Measurements from ENCODE around the gene TUT1.
"Not testable (repeated sequence)": the region's sequence is repeated elsewhere in the genome, so short reads cannot be mapped to it uniquely, and the experiment has no call there.

Gene TUT1

DNA sequence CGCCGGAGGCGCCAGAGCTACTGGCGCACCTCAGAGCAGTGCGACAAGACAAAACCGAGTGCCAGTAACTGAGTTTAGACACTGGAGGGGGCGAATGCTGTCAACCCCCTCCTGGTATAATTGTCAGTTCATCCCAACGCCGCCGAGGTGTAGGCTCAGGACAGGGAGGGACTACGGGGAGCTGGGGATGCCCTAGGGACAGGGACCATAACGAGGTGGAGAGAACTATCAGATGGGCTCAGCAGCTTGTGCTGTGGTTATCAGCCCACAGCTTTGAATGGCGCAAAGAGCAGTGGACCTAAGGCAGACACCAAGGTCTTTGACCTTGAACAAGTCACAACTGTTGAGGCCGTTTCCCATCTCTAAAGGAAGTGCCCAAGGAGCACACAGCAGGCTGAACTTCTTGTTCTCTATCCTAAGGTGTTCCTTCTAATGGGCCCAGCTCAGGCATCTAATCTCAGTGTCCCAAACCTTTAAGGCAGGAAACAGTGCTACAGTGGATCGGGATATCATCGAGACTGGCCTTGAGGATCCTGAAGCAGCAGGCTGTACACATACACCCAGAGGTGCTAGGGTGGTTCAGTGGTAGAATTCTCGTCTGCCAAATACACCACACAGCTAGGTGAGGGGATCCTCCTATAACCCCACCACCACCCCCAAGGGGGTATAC is 958 bp upstream of the TUT1 start:
- H3K4me1 ChIP-seq (ENCODE audit: control insufficient read depth, low read depth, low read length): peaks cover 12% of the 10 kb centered on the region
- peak overlapping the region; percentile 78 for H3K4me3 ChIP-seq (ENCODE audit: low read length)
- peaks cover 49% of the 10 kb centered on the region for H3K36me3 ChIP-seq (ENCODE audit: control insufficient read depth, low read depth, low read length)
- no peaks in the 10 kb centered on the region for H3K9me3 ChIP-seq (ENCODE audit: control insufficient read depth, low read depth, low read length)
- H3K27me3 ChIP-seq (ENCODE audit: control insufficient read depth, insufficient read depth, low read length): no peaks in the 10 kb centered on the region
- H3K9ac ChIP-seq (ENCODE audit: low read length): peak overlapping the region; percentile 91
- peak overlapping the region; percentile 74 for H3K27ac ChIP-seq (ENCODE audit: low read length)

DNA sequence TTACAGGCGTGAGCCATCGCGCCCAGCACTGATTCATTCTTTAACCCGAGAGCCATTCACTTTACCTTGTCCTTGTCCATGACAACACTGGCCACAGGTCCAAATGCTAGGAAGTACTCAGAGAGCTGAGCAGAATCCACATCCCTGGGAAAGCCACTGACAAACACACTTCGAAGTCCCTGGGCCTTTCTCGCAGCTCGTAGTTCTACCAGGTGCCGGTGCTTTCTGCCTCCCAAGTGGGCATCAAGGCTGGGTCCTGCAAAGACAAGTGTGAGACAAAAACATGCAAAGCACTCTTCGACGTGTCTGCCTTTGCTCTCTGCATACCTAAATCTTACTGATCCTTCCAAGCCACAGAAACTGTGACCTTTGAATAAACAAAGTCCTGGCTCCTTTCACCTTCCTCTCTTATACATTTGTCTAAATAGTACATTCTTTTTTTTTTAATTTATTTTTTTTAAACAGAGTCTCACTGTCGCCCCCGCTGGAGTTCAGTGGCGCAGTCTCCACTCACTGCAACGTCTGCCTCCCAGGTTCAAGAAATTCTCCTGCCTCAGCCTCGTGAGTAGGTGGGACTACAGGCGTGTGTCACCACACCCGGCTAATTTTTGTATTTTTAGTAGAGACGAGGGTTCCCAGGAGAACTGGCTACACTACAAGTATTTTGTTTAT is 2.2 kb downstream of the TUT1 start:
- no peak overlapping the region for H3K9ac ChIP-seq (ENCODE audit: low read length)
- H3K4me1 ChIP-seq (ENCODE audit: control insufficient read depth, low read depth, low read length): peaks cover 12% of the 10 kb centered on the region
- peaks cover 23% of the 10 kb centered on the region for H3K36me3 ChIP-seq (ENCODE audit: control insufficient read depth, low read depth, low read length)
- no peak overlapping the region for H3K4me3 ChIP-seq (ENCODE audit: low read length)
- no peaks in the 10 kb centered on the region for H3K9me3 ChIP-seq (ENCODE audit: control insufficient read depth, low read depth, low read length)
- H3K27me3 ChIP-seq (ENCODE audit: control insufficient read depth, insufficient read depth, low read length): no peaks in the 10 kb centered on the region
- no peak overlapping the region for H3K27ac ChIP-seq (ENCODE audit: low read length)

DNA sequence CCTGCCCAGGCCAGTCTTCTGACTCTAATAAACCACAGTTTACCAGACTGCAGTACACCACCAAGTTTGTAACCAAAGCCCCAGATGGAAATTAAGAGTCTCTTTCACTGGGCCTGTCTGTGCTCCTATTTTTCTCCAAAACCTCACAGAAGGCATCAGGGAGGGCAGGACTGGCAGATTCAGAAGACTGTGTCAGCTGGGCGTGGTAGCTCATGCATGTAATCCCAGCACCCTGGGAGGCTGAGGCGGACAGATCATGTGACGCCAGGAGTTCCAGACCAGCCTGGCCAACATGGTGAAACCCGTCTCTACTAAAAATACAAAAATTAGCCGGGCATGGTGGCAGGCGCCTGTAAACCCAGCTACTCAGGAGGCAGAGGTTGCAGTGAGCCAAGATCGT is 6.0 kb downstream of the TUT1 start:
- H3K27me3 ChIP-seq (ENCODE audit: control insufficient read depth, insufficient read depth, low read length); H3K4me1 ChIP-seq (ENCODE audit: control insufficient read depth, low read depth, low read length); H3K4me3 ChIP-seq (ENCODE audit: low read length); H3K9ac ChIP-seq (ENCODE audit: low read length); H3K27ac ChIP-seq (ENCODE audit: low read length); H3K9me3 ChIP-seq (ENCODE audit: control insufficient read depth, low read depth, low read length): not testable (repeated sequence)
- H3K36me3 ChIP-seq (ENCODE audit: control insufficient read depth, low read depth, low read length): peaks cover 26% of the 10 kb centered on the region

DNA sequence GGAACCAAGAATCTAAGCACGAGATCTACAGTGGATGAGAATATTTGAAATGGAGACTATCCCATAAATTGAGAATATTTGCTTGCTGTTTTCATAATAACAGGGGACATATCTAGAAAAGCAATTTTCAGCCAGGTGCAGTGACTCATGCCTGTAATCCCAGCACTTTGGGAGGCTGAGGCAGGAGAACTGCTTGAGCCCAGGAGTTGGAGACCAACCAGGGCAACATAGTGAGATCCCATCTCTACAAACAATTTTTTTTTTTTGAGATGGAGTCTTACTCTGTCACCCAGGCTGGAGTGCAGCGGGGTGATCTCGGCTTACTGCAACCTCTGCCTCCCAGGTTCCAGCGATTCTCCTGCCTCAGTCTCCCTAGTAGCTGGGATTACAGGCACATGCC is 9.6 kb downstream of the TUT1 start:
- not testable (repeated sequence) for H3K27me3 ChIP-seq (ENCODE audit: control insufficient read depth, insufficient read depth, low read length); H3K4me1 ChIP-seq (ENCODE audit: control insufficient read depth, low read depth, low read length); H3K9me3 ChIP-seq (ENCODE audit: control insufficient read depth, low read depth, low read length); H3K4me3 ChIP-seq (ENCODE audit: low read length); H3K9ac ChIP-seq (ENCODE audit: low read length); H3K27ac ChIP-seq (ENCODE audit: low read length)
- H3K36me3 ChIP-seq (ENCODE audit: control insufficient read depth, low read depth, low read length): peaks cover 35% of the 10 kb centered on the region

DNA sequence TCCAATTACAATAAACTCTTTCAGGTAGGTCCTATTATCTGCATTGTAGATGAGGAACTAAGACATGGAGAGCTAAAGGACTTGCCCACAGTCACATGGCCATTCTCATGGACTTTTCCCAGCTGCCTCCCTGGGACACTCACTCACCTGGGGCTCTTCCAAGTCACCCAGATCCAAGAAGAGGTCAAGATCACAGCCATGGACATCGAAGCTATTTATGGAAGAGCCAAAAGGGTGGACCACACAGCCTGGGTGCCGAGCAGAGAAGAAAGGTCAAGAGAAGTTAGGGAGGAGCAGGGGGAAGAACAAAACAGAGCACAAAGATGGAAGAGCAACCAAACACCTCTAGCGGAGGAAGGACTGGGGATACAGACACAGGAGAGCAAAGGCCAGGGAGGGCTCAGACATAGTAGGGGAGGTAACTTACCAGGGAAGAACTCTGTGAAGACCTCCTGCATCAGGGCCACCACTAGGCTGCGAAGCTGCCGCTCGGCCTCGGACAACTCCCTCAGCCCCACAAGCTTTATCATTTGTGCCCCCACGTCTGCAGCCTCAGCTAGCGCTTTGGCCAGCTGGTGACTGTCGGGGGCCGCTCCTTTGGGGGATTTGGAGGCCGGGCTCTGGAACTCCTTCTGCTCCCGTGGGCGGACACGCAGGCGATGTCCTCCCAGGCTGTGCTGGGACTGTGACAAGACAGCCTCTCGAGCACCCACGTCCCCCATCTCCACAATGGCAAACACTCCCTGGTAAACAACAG is 10.2 kb downstream of the TUT1 start:
- Histone ChIP-seq H3K9ac (ENCODE audit: low read length) (no peak overlapping the region), H3K4me1 (ENCODE audit: control insufficient read depth, low read depth, low read length) (no peaks in the 10 kb centered on the region), H3K4me3 (ENCODE audit: low read length) (no peak overlapping the region), H3K9me3 (ENCODE audit: control insufficient read depth, low read depth, low read length) (no peaks in the 10 kb centered on the region), H3K27me3 (ENCODE audit: control insufficient read depth, insufficient read depth, low read length) (no peaks in the 10 kb centered on the region), H3K36me3 (ENCODE audit: control insufficient read depth, low read depth, low read length) (peaks cover 37% of the 10 kb centered on the region), H3K27ac (ENCODE audit: low read length) (no peak overlapping the region)

- Histone ChIP-seq H3K9ac (ENCODE audit: low read length) (no peak overlapping the region), H3K4me3 (ENCODE audit: low read length) (no peak overlapping the region), H3K27ac (ENCODE audit: low read length) (no peak overlapping the region), H3K4me1 (ENCODE audit: control insufficient read depth, low read depth, low read length) (peaks cover 7% of the 10 kb centered on the region), H3K36me3 (ENCODE audit: control insufficient read depth, low read depth, low read length) (peaks cover 35% of the 10 kb centered on the region), H3K27me3 (ENCODE audit: control insufficient read depth, insufficient read depth, low read length) (no peaks in the 10 kb centered on the region), H3K9me3 (ENCODE audit: control insufficient read depth, low read depth, low read length) (no peaks in the 10 kb centered on the region)
Measured at GRCh38 chr11:62579252-62579651, 12.1 kb downstream of the TUT1 start.

GRCh38 chr11:62578541-62578940 is 12.8 kb downstream of the TUT1 start:
- Histone ChIP-seq H3K4me1 (ENCODE audit: control insufficient read depth, low read depth, low read length) (peaks cover 7% of the 10 kb centered on the region), H3K4me3 (ENCODE audit: low read length) (no peak overlapping the region), H3K9ac (ENCODE audit: low read length) (no peak overlapping the region), H3K27ac (ENCODE audit: low read length) (no peak overlapping the region), H3K36me3 (ENCODE audit: control insufficient read depth, low read depth, low read length) (peaks cover 31% of the 10 kb centered on the region), H3K27me3 (ENCODE audit: control insufficient read depth, insufficient read depth, low read length) (no peaks in the 10 kb centered on the region), H3K9me3 (ENCODE audit: control insufficient read depth, low read depth, low read length) (no peaks in the 10 kb centered on the region)

- peaks cover 7% of the 10 kb centered on the region for H3K4me1 ChIP-seq (ENCODE audit: control insufficient read depth, low read depth, low read length)
- no peak overlapping the region for H3K27ac ChIP-seq (ENCODE audit: low read length)
- no peaks in the 10 kb centered on the region for H3K9me3 ChIP-seq (ENCODE audit: control insufficient read depth, low read depth, low read length)
- H3K27me3 ChIP-seq (ENCODE audit: control insufficient read depth, insufficient read depth, low read length): no peaks in the 10 kb centered on the region
- H3K4me3 ChIP-seq (ENCODE audit: low read length): no peak overlapping the region
- H3K36me3 ChIP-seq (ENCODE audit: control insufficient read depth, low read depth, low read length): peaks cover 37% of the 10 kb centered on the region
- H3K9ac ChIP-seq (ENCODE audit: low read length): no peak overlapping the region
Measured at GRCh38 chr11:62577046-62577714, 14.1 kb downstream of the TUT1 start.

DNA sequence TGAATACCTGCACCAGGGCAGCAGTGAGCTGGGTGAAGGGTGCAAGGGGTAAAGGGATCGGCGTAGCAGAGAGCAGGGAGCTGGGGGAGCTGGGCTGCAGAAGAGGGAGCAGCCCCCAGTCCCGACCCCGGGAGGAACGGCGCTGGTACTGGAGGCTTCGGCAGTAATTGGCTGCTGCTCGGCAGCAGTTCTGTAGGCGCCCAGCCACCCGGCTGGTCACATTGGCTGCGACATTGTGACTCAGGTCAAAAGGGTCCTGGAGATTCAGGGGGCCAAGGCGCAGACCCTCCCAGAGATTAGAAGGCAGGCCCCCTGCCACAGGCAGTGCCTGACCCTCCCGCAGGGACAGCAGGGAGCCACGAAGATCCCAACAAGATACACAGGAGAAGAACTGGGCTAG is 15.5 kb downstream of the TUT1 start:
- Histone ChIP-seq H3K9me3 (ENCODE audit: control insufficient read depth, low read depth, low read length) (no peaks in the 10 kb centered on the region), H3K4me1 (ENCODE audit: control insufficient read depth, low read depth, low read length) (peaks cover 7% of the 10 kb centered on the region), H3K27me3 (ENCODE audit: control insufficient read depth, insufficient read depth, low read length) (no peaks in the 10 kb centered on the region), H3K4me3 (ENCODE audit: low read length) (no peak overlapping the region), H3K27ac (ENCODE audit: low read length) (no peak overlapping the region), H3K9ac (ENCODE audit: low read length) (no peak overlapping the region), H3K36me3 (ENCODE audit: control insufficient read depth, low read depth, low read length) (peaks cover 47% of the 10 kb centered on the region)

DNA sequence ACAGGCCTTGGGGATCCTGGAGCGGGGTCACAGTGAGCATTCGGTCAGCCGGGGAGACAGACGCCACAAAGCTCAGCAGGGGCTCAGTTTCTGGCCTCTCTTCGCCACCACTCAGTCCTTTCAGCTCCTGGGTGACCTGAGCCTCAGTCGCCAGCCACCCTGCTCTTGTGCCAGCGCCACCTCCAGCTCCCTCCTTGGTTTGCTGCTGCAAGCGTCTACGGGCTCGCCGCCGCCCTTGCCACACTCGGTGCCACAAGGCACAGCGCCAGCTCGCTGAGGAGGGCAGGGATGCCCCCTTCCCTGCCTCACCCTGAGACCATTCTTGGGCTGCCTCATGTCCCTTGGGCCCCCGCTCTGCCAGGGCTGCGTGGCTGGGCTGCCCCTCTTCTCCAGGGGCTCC is 16.2 kb downstream of the TUT1 start:
- Histone ChIP-seq H3K9me3 (ENCODE audit: control insufficient read depth, low read depth, low read length) (no peaks in the 10 kb centered on the region), H3K9ac (ENCODE audit: low read length) (peak overlapping the region; percentile 76), H3K4me1 (ENCODE audit: control insufficient read depth, low read depth, low read length) (peaks cover 7% of the 10 kb centered on the region), H3K27me3 (ENCODE audit: control insufficient read depth, insufficient read depth, low read length) (no peaks in the 10 kb centered on the region), H3K36me3 (ENCODE audit: control insufficient read depth, low read depth, low read length) (peaks cover 53% of the 10 kb centered on the region), H3K27ac (ENCODE audit: low read length) (no peak overlapping the region), H3K4me3 (ENCODE audit: low read length) (peak overlapping the region; percentile 93)

DNA sequence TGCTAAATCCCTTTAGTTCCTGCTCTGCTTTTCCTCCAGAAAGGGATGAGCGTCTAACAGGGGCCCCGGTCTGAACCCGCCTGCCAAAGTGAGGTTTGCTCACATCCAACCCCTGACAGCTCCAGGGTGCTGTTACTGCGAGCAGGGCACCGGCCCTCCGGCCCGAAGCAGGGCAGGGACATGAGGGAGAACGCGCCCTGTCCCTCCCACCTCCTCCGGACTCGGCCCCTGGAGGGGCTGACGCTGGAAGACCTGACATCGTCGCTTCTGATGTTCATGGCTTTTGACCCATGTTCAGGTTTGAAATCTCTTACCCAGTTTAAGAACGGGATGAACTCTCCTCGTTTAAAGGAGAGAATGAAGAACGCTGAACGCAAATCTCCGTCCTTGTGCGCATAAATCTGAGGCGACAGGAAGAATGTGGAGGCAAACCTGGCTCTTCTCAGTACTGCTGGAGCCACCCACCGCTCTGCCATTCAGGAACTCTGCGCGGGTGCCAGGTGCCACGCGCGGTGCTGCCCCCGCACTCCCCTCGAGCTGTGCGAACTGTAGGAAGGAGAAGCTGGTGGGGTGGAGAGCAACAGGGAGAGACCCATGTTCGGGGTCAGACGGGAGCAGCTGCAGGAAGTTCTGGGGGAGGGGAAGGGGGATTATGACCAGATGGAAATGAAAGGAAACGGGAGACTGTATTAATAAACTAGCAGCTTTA is 16.8 kb downstream of the TUT1 start:
- Histone ChIP-seq H3K36me3 (ENCODE audit: control insufficient read depth, low read depth, low read length) (peaks cover 59% of the 10 kb centered on the region), H3K4me1 (ENCODE audit: control insufficient read depth, low read depth, low read length) (peaks cover 7% of the 10 kb centered on the region), H3K27ac (ENCODE audit: low read length) (peak overlapping the region; percentile 44), H3K9me3 (ENCODE audit: control insufficient read depth, low read depth, low read length) (no peaks in the 10 kb centered on the region), H3K4me3 (ENCODE audit: low read length) (peak overlapping the region; percentile 93), H3K27me3 (ENCODE audit: control insufficient read depth, insufficient read depth, low read length) (no peaks in the 10 kb centered on the region), H3K9ac (ENCODE audit: low read length) (peak overlapping the region; percentile 76)

All from iPS-18a (cell line).